Tibial nerve (tissue), 4 donors: ENCODE data around the gene HOPX. TPM values are rescaled to one million over a fixed set of nuclear protein-coding genes. Genes with fewer than 3 reads are reported as not detected.
"Not testable (repeated sequence)": the region's sequence is repeated elsewhere in the genome, so short reads cannot be mapped to it uniquely, and the experiment has no call there.

Experiments used
- DNase-seq, 2 donors: peaks; one replicate each; pipeline ENCODE4 v3.0.0-alpha.2; 2019; ENCODE audit warnings: low spot score in 2 of 2
- H3K27ac ChIP-seq, 4 donors: fragments of 200-600 bp; sonication (generic) in 3 of 4; one replicate each; pipeline ENCODE4 v1.5.1; 2017 to 2019; ENCODE audit warnings: mild to moderate bottlenecking in 1 of 4
- H3K27me3 ChIP-seq, 2 donors: fragments of 200-600 bp; sonication (generic) in 1 of 2; one replicate each; pipeline versions ENCODE4 v1.5.1 to v1.6.0; 2017 to 2019
- H3K36me3 ChIP-seq, 3 donors: fragments of 200-600 bp; sonication (generic); one replicate each; pipeline ENCODE4 v1.5.1; 2018 to 2019
- H3K4me1 ChIP-seq, 4 donors: fragments of 200-600 bp; sonication (generic) in 3 of 4; one replicate each; pipeline ENCODE4 v1.5.1; 2017 to 2019
- H3K4me3 ChIP-seq, 4 donors: fragments of 200-600 bp; sonication (generic) in 3 of 4; one replicate each; pipeline ENCODE4 v1.5.1; 2017 to 2019; ENCODE audit warnings: mild to moderate bottlenecking in 1 of 4, moderate library complexity in 1 of 4
- H3K9me3 ChIP-seq, 4 donors: fragments of 200-600 bp; sonication (generic) in 3 of 4; one replicate each; pipeline ENCODE4 v1.5.1; 2017 to 2019
- CTCF ChIP-seq, 5 experiments: fragments of 200-600 bp in 3 of 5; fragments of 450-650 bp in 2 of 5; sonication (generic) in 3 of 5; IDR thresholded peaks; one replicate each; pipeline ENCODE4 v1.5.1; 2016 to 2019; ENCODE audit warnings: antibody characterized with exemption in 5 of 5, mild to moderate bottlenecking in 3 of 5, moderate library complexity in 2 of 5
- EP300 ChIP-seq, 2 donors: sonication (generic); formaldehyde crosslinking; IDR thresholded peaks; one replicate each; pipeline ENCODE4 v1.6.1; 2017; ENCODE audit warnings: antibody characterized with exemption in 2 of 2, mild to moderate bottlenecking in 1 of 2
- POLR2A ChIP-seq, 2 donors: fragments of 450-650 bp; IDR thresholded peaks; one replicate each; pipeline ENCODE4 v1.6.1; 2017; ENCODE audit warnings: antibody characterized with exemption in 2 of 2, mild to moderate bottlenecking in 2 of 2, moderate library complexity in 2 of 2
- WGBS, 2 donors: methylation state at CpG; one replicate each; pipeline ENCODE4 v1.1.5; 2018; 5-methylcytosine and 5-hydroxymethylcytosine counted together
- total RNA-seq, 4 donors: library from RNA; depleted of rRNA; stranded (reverse); fragments of >200 nt; gene quantifications; one replicate each; pipeline ENCODE4 v1.1.0, GENCODE V29; 2016

Gene HOPX
- total RNA-seq, 4 donors from 2014 or later, result 0.63 to 2.7 (median 1.9) TPM

GRCh38 chr4:56613101-56613862, 67.8 kb downstream of the HOPX start:
- Histone ChIP-seq H3K27ac (no peak overlapping the region), H3K27me3 (no peaks in the 10 kb centered on the region), H3K9me3 (no peaks in the 10 kb centered on the region), H3K36me3 (no peaks in the 10 kb centered on the region), H3K4me1 (no peaks in the 10 kb centered on the region), H3K4me3 (no peak overlapping the region)
- 86 to 88% methylated on average over 5 of the region's 5 CpGs for WGBS, 2 donors
- DNase-seq, result no peak
- TF ChIP-seq EP300 (IDR thresholded peaks at IDR 0.05), result no peak
- TF ChIP-seq CTCF (IDR thresholded peaks at IDR 0.05), result no peak
- no peak for TF ChIP-seq POLR2A (IDR thresholded peaks at IDR 0.05)

- WGBS, 2 donors, result 89% methylated on average over 11 of the region's 11 CpGs
- Histone ChIP-seq H3K36me3 (no peaks in the 10 kb centered on the region), H3K4me3 (no peak overlapping the region), H3K9me3 (no peaks in the 10 kb centered on the region), H3K27ac (no peak overlapping the region), H3K27me3 (no peaks in the 10 kb centered on the region), H3K4me1 (no peaks in the 10 kb centered on the region)
- TF ChIP-seq POLR2A (IDR thresholded peaks at IDR 0.05) (no peak), CTCF (IDR thresholded peaks at IDR 0.05) (no peak), EP300 (IDR thresholded peaks at IDR 0.05) (no peak)
- no peak for DNase-seq
Measured at GRCh38 chr4:56612282-56612681, 68.8 kb downstream of the HOPX start.

- H3K27ac ChIP-seq, result no peak overlapping the region
Measured at GRCh38 chr4:56611501-56611900, 69.6 kb downstream of the HOPX start.

GRCh38 chr4:56610170-56610569, 70.9 kb downstream of the HOPX start:
- H3K36me3 ChIP-seq, H3K27ac ChIP-seq, H3K9me3 ChIP-seq, H3K4me1 ChIP-seq, H3K27me3 ChIP-seq, DNase-seq, H3K4me3 ChIP-seq: not testable (repeated sequence)

More at GRCh38 chr4:56611501-56611900, 69.6 kb downstream of the HOPX start:
- TF ChIP-seq EP300 (IDR thresholded peaks at IDR 0.05), result no peak
- no peak for TF ChIP-seq CTCF (IDR thresholded peaks at IDR 0.05)
- TF ChIP-seq POLR2A (IDR thresholded peaks at IDR 0.05), result no peak
- DNase-seq, result no peak
- no peak overlapping the region for H3K4me3 ChIP-seq
- no peaks in the 10 kb centered on the region for H3K36me3 ChIP-seq
- no peaks in the 10 kb centered on the region for H3K4me1 ChIP-seq
- 58 to 79% methylated on average over 2 of the region's 2 CpGs for WGBS, 2 donors
- H3K9me3 ChIP-seq, result no peaks in the 10 kb centered on the region
- no peaks in the 10 kb centered on the region for H3K27me3 ChIP-seq

GRCh38 chr4:56607926-56608325, 73.2 kb downstream of the HOPX start:
- H3K4me1 ChIP-seq, result no peaks in the 10 kb centered on the region
- H3K27me3 ChIP-seq, result no peaks in the 10 kb centered on the region
- H3K27ac ChIP-seq, result no peak overlapping the region
- H3K36me3 ChIP-seq, result no peaks in the 10 kb centered on the region
- no peak for DNase-seq
- no peaks in the 10 kb centered on the region for H3K9me3 ChIP-seq
- no peak for TF ChIP-seq EP300 (IDR thresholded peaks at IDR 0.05)
- no peak overlapping the region for H3K4me3 ChIP-seq

- DNase-seq, result no peak
- H3K36me3 ChIP-seq, result no peaks in the 10 kb centered on the region
- no peaks in the 10 kb centered on the region for H3K27me3 ChIP-seq
- TF ChIP-seq POLR2A (IDR thresholded peaks at IDR 0.05), result no peak
- TF ChIP-seq EP300 (IDR thresholded peaks at IDR 0.05), result no peak
- no peak for TF ChIP-seq CTCF (IDR thresholded peaks at IDR 0.05)
- H3K4me3 ChIP-seq, result no peak overlapping the region
- H3K4me1 ChIP-seq, result no peaks in the 10 kb centered on the region
- no peaks in the 10 kb centered on the region for H3K9me3 ChIP-seq
- WGBS, 2 donors, result 55 to 63% methylated on average over 3 of the region's 3 CpGs
- H3K27ac ChIP-seq, result no peak overlapping the region
Measured at GRCh38 chr4:56606385-56606784, 74.7 kb downstream of the HOPX start.

GRCh38 chr4:56605464-56605863, 75.6 kb downstream of the HOPX start:
- not testable (repeated sequence) for H3K27me3 ChIP-seq, H3K4me3 ChIP-seq, DNase-seq, H3K9me3 ChIP-seq, H3K36me3 ChIP-seq, H3K27ac ChIP-seq, H3K4me1 ChIP-seq
- 29 to 46% methylated on average over 4 of the region's 4 CpGs for WGBS, 2 donors
